ENCODE measurements around the gene THY1. TPM values are rescaled to one million over a fixed set of nuclear protein-coding genes. Genes with fewer than 3 reads are reported as not detected.
"Not testable (repeated sequence)": the region's sequence is repeated elsewhere in the genome, so short reads cannot be mapped to it uniquely, and the experiment has no call there.

THY1 gene
- total RNA-seq, 2 experiments from 2014 or later: not detected

- TF ChIP-seq CTCF (IDR thresholded peaks at IDR 0.05): no peak
- no peaks in the 10 kb centered on the region for H3K36me3 ChIP-seq (ENCODE audit: insufficient read depth, low read length)
- H3K27ac ChIP-seq (ENCODE audit: low read depth in 1 of 2, low read length in 2 of 2): no peak overlapping the region
- ChIA-PET CTCF (interaction anchor here (1.2 kb wide), 1 partner anchor 9 kb away, joined by 3 read pairs; no protein-coding TSS in a partner anchor), POLR2A (interaction anchor here (0.8 kb wide), 1 partner anchor 441 kb away, joined by 3 read pairs; no protein-coding TSS in a partner anchor)
- H3K27ac Mint-ChIP-seq: no peak overlapping the region
- no peaks in the 10 kb centered on the region for H3K9me3 ChIP-seq (ENCODE audit: control insufficient read depth in 1 of 2, insufficient read depth in 1 of 2, low read length in 2 of 2)
- H3K27me3 Mint-ChIP-seq: peaks cover 30% of the 10 kb centered on the region
- ATAC-seq (ENCODE audit: poor library complexity): no peak
- no peaks in the 10 kb centered on the region for H3K9me3 Mint-ChIP-seq
- no peak overlapping the region for H3K4me3 ChIP-seq (ENCODE audit: low read length)
- H3K36me3 Mint-ChIP-seq (ENCODE audit: low read depth): no peaks in the 10 kb centered on the region
- DNase-seq: no peak
- H3K27me3 ChIP-seq (ENCODE audit: control insufficient read depth in 1 of 2, insufficient read depth in 2 of 2, low read length in 2 of 2): peaks cover 0 to 10% of the 10 kb centered on the region in 2 experiments
- H3K4me3 Mint-ChIP-seq: no peak overlapping the region
- H3K4me1 ChIP-seq (ENCODE audit: insufficient read depth, low read length): no peaks in the 10 kb centered on the region
- intact Hi-C loops (cut with DNase I, micrococcal nuclease): no loop called here
- H3K4me1 Mint-ChIP-seq (ENCODE audit: low read depth): no peaks in the 10 kb centered on the region
Observed at GRCh38 chr11:119459293-119459976, 36.5 kb upstream of the THY1 start.

- H3K36me3 ChIP-seq (ENCODE audit: insufficient read depth, low read length); H3K4me3 ChIP-seq (ENCODE audit: low read length); CTCF ChIA-PET; H3K9me3 Mint-ChIP-seq; H3K4me1 Mint-ChIP-seq (ENCODE audit: low read depth); H3K4me1 ChIP-seq (ENCODE audit: insufficient read depth, low read length); intact Hi-C loops (cut with DNase I, micrococcal nuclease); DNase-seq; H3K36me3 Mint-ChIP-seq (ENCODE audit: low read depth); H3K9me3 ChIP-seq (ENCODE audit: control insufficient read depth in 1 of 2, insufficient read depth in 1 of 2, low read length in 2 of 2); ATAC-seq (ENCODE audit: poor library complexity); POLR2A ChIA-PET; H3K27me3 ChIP-seq (ENCODE audit: control insufficient read depth in 1 of 2, insufficient read depth in 2 of 2, low read length in 2 of 2); H3K27ac Mint-ChIP-seq; H3K27ac ChIP-seq (ENCODE audit: low read depth in 1 of 2, low read length in 2 of 2); H3K4me3 Mint-ChIP-seq: not testable (repeated sequence)
- peaks cover 44% of the 10 kb centered on the region for H3K27me3 Mint-ChIP-seq
Observed at GRCh38 chr11:119455708-119456107, 32.7 kb upstream of the THY1 start.

GRCh38 chr11:119455241-119455640 is 32.3 kb upstream of the THY1 start:
- not testable (repeated sequence) for H3K36me3 ChIP-seq (ENCODE audit: insufficient read depth, low read length)
- peaks cover 49% of the 10 kb centered on the region for H3K27me3 Mint-ChIP-seq

GRCh38 chr11:119453881-119454280 is 30.9 kb upstream of the THY1 start:
- Mint-ChIP-seq H3K4me3 (no peak overlapping the region), H3K4me1 (ENCODE audit: low read depth) (no peaks in the 10 kb centered on the region), H3K27ac (no peak overlapping the region), H3K36me3 (ENCODE audit: low read depth) (no peaks in the 10 kb centered on the region), H3K27me3 (peaks cover 39% of the 10 kb centered on the region), H3K9me3 (no peaks in the 10 kb centered on the region)
- Histone ChIP-seq H3K4me1 (ENCODE audit: insufficient read depth, low read length) (no peaks in the 10 kb centered on the region), H3K27ac (ENCODE audit: low read depth in 1 of 2, low read length in 2 of 2) (no peak overlapping the region), H3K4me3 (ENCODE audit: low read length) (no peak overlapping the region), H3K27me3 (ENCODE audit: control insufficient read depth in 1 of 2, insufficient read depth in 2 of 2, low read length in 2 of 2) (peaks cover 6 to 7% of the 10 kb centered on the region in 2 experiments), H3K36me3 (ENCODE audit: insufficient read depth, low read length) (no peaks in the 10 kb centered on the region), H3K9me3 (ENCODE audit: control insufficient read depth in 1 of 2, insufficient read depth in 1 of 2, low read length in 2 of 2) (no peaks in the 10 kb centered on the region)
- DNase-seq: no peak
- no peak for ATAC-seq (ENCODE audit: poor library complexity)
- no peak for TF ChIP-seq CTCF (IDR thresholded peaks at IDR 0.05)
- POLR2A ChIA-PET: no interaction called here
- CTCF ChIA-PET: no interaction called here
- intact Hi-C loops (cut with DNase I, micrococcal nuclease): no loop called here

More at GRCh38 chr11:119455241-119455640, 32.3 kb upstream of the THY1 start:
- CTCF ChIA-PET; H3K27ac Mint-ChIP-seq; DNase-seq; H3K4me3 ChIP-seq (ENCODE audit: low read length); H3K9me3 Mint-ChIP-seq; H3K4me1 ChIP-seq (ENCODE audit: insufficient read depth, low read length); ATAC-seq (ENCODE audit: poor library complexity); H3K9me3 ChIP-seq (ENCODE audit: control insufficient read depth in 1 of 2, insufficient read depth in 1 of 2, low read length in 2 of 2); H3K27me3 ChIP-seq (ENCODE audit: control insufficient read depth in 1 of 2, insufficient read depth in 2 of 2, low read length in 2 of 2); H3K4me3 Mint-ChIP-seq; POLR2A ChIA-PET; H3K36me3 Mint-ChIP-seq (ENCODE audit: low read depth); intact Hi-C loops (cut with DNase I, micrococcal nuclease); H3K27ac ChIP-seq (ENCODE audit: low read depth in 1 of 2, low read length in 2 of 2); H3K4me1 Mint-ChIP-seq (ENCODE audit: low read depth): not testable (repeated sequence)

Measured in CD4-positive, alpha-beta T cell (primary cell).